WI38 (cell line): ENCODE data around the gene CHEK1.

Experiments used
- H3K4me3 ChIP-seq: 2 replicates; pipeline ENCODE4 v1.5.1; 2011; ENCODE audit warnings: low read depth, mild to moderate bottlenecking, control low read depth, low read length
- TF ChIP-seq, protein P1 (sequence below): IDR thresholded peaks from 2 replicates; pipeline ENCODE4 v1.5.1; 2012; ENCODE audit warnings: low read depth, mild to moderate bottlenecking, control low read depth, low read length

Gene CHEK1

GRCh38 chr11:125720781-125721180, 95.8 kb downstream of the CHEK1 start:
- no peak overlapping the region for H3K4me3 ChIP-seq
- TF ChIP-seq, protein P1, sequence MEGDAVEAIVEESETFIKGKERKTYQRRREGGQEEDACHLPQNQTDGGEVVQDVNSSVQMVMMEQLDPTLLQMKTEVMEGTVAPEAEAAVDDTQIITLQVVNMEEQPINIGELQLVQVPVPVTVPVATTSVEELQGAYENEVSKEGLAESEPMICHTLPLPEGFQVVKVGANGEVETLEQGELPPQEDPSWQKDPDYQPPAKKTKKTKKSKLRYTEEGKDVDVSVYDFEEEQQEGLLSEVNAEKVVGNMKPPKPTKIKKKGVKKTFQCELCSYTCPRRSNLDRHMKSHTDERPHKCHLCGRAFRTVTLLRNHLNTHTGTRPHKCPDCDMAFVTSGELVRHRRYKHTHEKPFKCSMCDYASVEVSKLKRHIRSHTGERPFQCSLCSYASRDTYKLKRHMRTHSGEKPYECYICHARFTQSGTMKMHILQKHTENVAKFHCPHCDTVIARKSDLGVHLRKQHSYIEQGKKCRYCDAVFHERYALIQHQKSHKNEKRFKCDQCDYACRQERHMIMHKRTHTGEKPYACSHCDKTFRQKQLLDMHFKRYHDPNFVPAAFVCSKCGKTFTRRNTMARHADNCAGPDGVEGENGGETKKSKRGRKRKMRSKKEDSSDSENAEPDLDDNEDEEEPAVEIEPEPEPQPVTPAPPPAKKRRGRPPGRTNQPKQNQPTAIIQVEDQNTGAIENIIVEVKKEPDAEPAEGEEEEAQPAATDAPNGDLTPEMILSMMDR = no peak

GRCh38 chr11:125724125-125724524, 99.2 kb downstream of the CHEK1 start:
- H3K4me3 ChIP-seq = no peak overlapping the region
- TF ChIP-seq, protein P1 = no peak
